Stimulated activated naive CD8-positive, alpha-beta T cell treated with anti-CD3 and anti-CD28 coated beads, Interleukin-15, Interleukin-2, amounts not matched to agents 100 ng/mL and 50 ng/mL, for 24 hours (primary cell): ENCODE measurements around the gene ERC2.

ENCODE experiments used
- H3K27ac Mint-ChIP-seq: one replicate; pipeline ENCODE4 v1.8.0; 2021; ENCODE audit warnings: mild to moderate bottlenecking, mixed read lengths
- H3K27me3 Mint-ChIP-seq: one replicate; pipeline ENCODE4 v1.8.0; 2021; ENCODE audit warnings: mixed read lengths
- H3K36me3 Mint-ChIP-seq: one replicate; pipeline ENCODE4 v1.8.0; 2021; ENCODE audit warnings: low read depth, mixed read lengths
- H3K4me1 Mint-ChIP-seq: one replicate; pipeline ENCODE4 v1.8.0; 2021; ENCODE audit warnings: low read depth, mixed read lengths
- H3K4me3 Mint-ChIP-seq: one replicate; pipeline ENCODE4 v1.8.0; 2021; ENCODE audit warnings: mild to moderate bottlenecking, mixed read lengths
- H3K9me3 Mint-ChIP-seq: one replicate; pipeline ENCODE4 v1.8.0; 2021; ENCODE audit warnings: mixed read lengths

The ERC2 gene

DNA sequence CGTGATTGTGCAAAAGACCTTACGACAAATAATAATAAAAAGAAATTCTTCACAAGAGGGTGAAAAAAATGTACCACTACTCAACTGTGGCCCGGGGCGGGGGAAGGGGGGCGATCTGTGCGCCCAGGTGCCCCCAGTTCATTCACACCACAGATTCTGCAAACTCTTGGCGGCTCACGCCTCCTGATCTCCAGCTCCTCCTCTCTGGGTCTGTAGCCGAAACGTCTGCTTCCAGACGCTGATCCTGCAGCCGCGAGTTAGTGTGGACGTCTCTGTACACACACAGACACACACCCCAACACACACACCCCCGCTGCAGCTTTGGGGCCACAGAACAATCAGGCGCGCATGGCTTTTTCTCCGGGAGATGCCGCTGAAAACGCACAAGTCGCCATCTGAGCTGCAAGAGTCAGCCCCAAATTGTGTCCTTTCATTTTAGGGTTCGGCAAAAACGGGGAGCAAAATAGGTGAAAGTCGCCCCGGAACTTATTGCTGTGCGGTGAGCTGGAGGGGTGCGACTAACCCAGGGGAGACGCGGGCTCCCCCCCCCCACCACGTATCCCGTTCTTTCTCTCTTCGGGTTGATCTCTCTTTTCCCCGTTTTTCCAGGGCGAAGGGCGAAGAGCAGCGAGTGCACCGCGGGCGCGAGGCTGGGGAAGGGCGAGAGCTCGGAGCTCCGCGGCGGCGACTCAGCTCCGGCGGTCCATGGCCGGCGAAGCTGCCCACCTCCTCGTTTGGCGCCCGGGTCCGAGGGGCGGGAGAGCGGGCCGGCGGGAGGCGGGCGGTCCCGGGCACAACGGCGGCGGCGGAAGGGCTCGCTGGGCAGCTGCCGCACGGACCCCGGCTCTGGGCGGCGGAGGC, 980.7 kb downstream of the ERC2 start:
- Mint-ChIP-seq H3K4me1 (peaks cover 13% of the 10 kb centered on the region), H3K27me3 (peaks cover 74% of the 10 kb centered on the region), H3K36me3 (no peaks in the 10 kb centered on the region), H3K4me3 (peak overlapping the region; percentile 72), H3K27ac (no peak overlapping the region), H3K9me3 (no peaks in the 10 kb centered on the region)

DNA sequence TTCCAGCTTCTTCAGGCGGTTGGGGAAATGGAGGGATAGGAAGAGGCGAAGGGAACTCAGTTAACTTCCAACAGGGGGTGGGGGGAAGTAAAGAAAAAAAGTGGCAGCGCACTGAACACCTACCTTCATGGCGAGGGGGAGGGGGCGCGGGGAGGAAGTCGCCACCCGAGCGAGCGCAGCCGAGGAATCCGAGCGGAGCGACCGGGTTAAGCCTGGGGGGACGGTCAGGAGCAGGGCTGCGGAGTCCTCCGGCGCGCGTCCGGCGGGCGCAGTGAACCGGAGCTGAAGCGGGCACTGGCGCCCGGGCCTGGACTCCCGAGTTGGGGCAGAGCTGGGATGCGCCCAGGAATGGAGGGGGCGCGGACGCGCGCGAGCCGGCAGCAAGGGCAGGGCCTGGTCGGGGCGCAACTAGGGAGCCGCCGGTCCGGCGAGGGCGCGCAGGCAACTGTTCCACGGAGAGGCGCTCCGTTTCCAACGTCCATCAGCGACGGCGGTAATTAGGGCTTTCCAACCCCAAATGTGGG, 981.3 kb downstream of the ERC2 start, which contains the start of gene WNT5A:
Gene WNT5A (minus strand): TSS at position 450 of the 524 bp plus-strand sequence. CDS start 321 bp downstream, at position 129.
- H3K36me3 Mint-ChIP-seq: no peaks in the 10 kb centered on the region
- H3K9me3 Mint-ChIP-seq: no peaks in the 10 kb centered on the region
- peak within 1 kb of the TSS; percentile 72 for H3K4me3 Mint-ChIP-seq
- H3K27me3 Mint-ChIP-seq: peaks cover 75% of the 10 kb centered on the region
- no peak within 1 kb of the TSS for H3K27ac Mint-ChIP-seq
- H3K4me1 Mint-ChIP-seq: peaks cover 13% of the 10 kb centered on the region

DNA sequence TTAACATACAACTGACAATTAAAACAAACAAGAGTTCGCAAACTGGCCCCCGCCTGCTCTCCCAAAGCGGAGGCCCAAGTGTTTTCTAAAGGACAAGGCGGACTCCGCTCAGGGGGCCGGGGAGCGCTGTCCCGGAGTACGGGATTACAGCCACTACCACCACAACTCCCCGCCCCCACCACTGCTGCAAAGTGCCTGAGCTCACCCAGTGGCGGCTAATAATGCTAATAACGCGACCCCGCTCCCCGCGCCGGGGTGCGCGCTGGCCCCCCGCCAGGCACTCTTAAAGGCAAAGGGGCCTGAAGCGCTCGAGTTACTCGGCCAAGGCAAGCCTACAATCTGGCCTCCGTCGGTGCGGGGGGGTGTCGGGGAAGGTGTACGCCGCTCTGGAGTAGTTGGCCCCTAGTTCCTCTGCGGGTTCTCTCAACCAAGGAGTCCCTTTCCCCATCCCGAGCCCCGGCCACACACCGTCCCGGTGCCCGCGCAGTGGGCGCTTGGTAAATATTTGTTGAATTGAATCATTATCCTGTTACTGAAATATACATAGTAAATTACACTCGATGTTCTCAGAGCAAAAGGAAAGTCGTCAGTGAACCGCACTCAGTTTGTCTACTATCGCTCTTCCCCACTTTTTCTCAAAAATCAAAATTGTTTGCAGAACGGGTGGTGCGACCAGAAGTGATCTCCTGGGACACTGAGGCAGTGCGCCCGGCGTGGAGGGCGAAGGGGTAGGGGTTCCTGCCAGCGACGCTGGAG, 982.0 kb downstream of the ERC2 start:
- H3K4me3 Mint-ChIP-seq: peak overlapping the region; percentile 54
- no peaks in the 10 kb centered on the region for H3K36me3 Mint-ChIP-seq
- no peak overlapping the region for H3K27ac Mint-ChIP-seq
- no peaks in the 10 kb centered on the region for H3K9me3 Mint-ChIP-seq
- H3K4me1 Mint-ChIP-seq: peaks cover 13% of the 10 kb centered on the region
- peaks cover 81% of the 10 kb centered on the region for H3K27me3 Mint-ChIP-seq

DNA sequence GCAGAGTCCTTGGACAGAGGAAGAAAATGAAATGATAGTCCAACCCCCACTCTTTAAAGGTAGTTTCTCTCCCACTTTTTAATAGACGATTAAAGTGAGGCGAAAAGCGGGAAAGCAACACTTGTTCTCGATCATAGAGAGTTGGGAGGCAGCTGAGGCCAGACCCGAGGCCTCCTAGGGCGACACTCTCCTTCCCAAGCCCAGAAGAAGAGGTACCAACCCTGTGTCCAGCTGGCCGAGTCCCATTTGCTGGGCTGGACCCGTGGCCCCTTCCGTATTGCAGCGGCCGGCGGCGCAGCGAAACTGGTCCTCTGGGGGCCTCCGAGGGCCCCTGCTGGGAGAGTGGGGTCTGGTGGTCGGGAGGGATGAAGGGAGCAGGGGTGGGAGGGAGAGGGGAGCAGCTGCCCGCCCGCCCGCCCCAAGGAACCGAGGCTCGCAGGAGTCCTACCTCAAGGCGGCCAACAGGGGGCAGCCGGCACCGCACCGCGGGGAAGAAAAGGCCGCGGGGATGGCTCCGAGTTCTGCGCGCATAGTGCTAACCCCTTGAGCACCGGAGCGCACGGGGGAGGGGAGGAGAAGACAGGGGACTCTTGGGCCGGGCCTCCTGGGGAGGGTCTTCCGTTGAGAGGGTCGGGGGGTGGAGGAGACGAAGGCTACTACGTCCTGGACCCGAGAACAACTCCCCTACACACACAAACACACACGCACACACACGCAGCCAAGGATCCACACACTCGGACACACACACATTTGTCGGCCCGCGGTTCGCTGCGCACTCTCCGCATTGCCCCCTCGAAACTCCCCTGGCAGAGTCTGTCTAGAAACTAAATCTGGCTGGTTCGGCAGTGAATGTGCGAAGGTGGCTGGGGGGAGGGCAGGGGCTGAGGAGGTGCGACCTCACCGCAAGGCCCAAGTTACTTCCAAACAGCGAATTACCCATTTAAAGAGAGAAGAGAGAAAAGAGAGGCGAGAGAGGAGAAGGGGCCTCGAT, 983.2 kb downstream of the ERC2 start:
- Mint-ChIP-seq H3K4me3 (peak overlapping the region; percentile 2), H3K27ac (no peak overlapping the region), H3K27me3 (peaks cover 83% of the 10 kb centered on the region), H3K4me1 (peaks cover 13% of the 10 kb centered on the region), H3K9me3 (no peaks in the 10 kb centered on the region), H3K36me3 (peaks cover 3% of the 10 kb centered on the region)

DNA sequence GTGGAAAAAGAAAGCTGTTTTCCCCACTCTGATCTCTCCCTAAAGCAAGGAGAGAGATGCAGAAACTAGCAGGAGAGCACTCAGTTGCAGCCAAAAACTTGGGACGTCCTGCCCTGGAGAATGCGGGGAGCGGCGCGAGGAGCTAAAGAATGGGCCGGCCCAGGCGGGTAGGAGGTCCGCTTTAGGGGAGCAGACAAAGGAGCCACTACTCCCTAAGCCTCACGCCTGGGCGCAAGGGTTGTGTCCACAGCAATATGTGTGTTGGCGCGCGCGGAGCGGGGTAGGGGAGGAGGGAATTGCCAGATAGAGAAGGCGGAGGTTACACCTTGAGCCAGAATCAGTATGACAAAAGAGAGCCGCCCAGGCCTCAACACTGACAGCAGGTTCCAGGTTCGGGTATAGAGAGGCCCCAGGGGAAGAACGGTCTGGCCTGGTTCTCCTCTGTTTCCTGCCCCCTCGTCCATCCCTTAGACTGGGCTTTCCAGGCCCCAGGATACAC, 984.0 kb downstream of the ERC2 start:
- no peak overlapping the region for H3K4me3 Mint-ChIP-seq
- H3K27me3 Mint-ChIP-seq: peaks cover 84% of the 10 kb centered on the region
- peaks cover 3% of the 10 kb centered on the region for H3K36me3 Mint-ChIP-seq
- no peak overlapping the region for H3K27ac Mint-ChIP-seq
- H3K4me1 Mint-ChIP-seq: peaks cover 13% of the 10 kb centered on the region
- H3K9me3 Mint-ChIP-seq: no peaks in the 10 kb centered on the region

DNA sequence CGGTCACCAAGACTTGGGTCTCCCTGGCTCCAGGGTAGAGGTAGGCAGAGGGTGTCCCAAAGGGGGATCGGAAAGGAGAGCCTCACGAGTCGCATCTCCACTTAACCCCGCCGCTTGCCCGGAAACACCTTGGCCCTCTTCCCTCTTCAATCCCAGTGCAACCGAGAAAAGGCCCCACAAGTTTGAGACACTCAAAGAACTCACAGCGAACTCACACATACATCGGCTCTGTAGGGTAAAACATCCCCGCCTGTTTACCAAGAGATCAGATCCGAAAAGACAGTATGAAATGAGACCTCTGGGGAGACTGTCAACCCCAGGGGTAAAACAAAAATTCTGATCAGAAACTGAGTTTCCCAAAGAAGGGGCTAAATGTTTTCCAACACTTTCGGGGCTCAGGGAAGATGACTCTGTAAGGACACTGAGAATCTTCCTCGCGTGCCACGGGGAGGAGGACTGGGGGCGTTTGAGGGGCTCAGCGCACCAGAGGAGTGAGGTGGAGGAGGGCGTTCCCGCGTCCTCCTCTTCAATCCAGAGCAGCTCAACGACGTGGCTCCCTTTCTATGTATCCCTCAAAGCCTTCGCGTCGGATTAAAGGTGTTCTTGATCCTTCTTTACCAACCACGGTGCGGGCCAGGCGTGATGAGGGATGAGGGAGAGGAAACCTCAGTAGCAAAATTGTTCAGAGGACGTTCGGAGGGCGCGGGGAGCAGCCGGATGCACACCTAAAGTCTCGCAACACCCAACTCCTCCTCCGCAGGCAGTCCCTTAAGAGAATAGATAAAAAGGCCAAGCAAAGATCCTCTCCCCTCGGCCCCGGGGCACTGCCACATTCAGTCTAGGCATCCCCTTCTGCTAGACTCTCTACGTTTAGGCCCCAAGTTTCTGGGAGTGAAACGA, 984.8 kb downstream of the ERC2 start:
- H3K4me3 Mint-ChIP-seq: no peak overlapping the region
- no peaks in the 10 kb centered on the region for H3K9me3 Mint-ChIP-seq
- H3K27ac Mint-ChIP-seq: no peak overlapping the region
- H3K4me1 Mint-ChIP-seq: peaks cover 13% of the 10 kb centered on the region
- H3K36me3 Mint-ChIP-seq: peaks cover 3% of the 10 kb centered on the region
- H3K27me3 Mint-ChIP-seq: peaks cover 82% of the 10 kb centered on the region

DNA sequence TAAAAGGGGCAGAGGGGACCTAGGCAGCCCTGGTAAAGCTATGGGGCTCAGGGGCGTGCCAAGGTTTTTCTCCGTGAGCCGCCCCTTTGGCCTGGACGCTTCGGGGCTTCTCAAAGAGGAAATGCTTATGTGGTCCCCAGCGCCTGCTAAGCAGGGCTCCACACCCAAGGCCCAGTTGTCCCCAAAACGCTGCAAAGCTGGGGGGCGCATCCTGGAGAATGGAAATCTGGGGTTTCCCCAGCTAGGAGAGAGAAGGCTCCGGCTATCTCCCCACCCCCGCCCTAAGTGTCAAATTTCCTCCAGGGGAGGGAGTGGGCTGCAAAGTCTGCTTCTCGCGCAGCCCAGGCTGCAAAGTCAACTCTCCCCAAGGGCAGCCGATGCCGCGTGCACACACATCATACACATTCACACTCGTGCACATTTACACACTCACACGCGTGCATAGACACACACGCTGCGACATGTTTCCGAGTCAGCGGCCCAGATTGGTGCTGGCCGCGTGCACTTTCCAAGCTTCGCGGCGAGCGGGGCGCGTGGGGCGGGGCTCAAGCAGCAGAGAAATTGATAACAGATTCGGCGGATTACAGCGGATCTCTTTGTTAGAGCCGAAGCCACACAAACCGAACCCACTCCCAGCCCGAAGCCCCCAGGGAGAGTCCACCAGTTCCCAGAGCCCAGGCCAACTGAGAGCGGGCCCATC, 985.6 kb downstream of the ERC2 start:
- Mint-ChIP-seq H3K4me3 (no peak overlapping the region), H3K27me3 (peaks cover 83% of the 10 kb centered on the region), H3K27ac (no peak overlapping the region), H3K36me3 (peaks cover 3% of the 10 kb centered on the region), H3K4me1 (peaks cover 13% of the 10 kb centered on the region), H3K9me3 (no peaks in the 10 kb centered on the region)

DNA sequence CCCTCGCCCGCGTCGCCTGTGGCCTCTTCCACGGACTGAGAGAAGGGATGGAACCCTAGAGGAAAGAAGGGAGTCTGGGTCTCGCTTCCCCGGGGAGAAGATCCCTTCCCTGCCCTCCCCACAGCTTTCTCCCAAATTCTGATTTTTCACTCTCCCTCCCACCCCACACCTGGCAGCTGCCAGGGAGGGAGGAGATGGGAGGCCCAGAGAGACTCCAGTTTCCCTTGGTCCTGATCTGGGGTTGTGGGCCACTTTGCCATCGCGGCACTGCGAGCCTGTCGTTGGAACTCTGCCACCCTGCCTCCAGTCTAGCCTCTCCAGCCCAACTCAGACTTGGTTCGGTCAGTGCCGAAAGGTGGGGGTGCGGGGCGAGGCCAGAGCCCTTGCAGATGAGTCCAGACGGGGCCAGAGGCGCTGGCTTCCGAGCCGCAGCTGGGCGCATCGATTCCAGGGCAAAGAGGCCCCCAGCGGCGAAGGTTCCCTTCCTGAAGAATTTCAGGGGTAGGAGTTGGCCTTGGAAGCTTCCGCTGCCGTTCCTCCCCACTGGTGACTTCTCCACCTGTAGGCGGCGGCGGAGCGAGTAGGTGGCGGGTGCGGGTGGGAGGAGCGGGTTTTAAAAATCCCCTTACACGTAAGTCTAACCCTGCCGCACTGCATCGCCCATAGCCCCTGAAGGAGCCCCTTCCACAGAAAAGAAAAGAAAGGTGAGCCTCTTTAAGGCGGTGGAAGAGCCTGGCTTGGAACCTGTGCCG, 986.3 kb downstream of the ERC2 start:
- peaks cover 83% of the 10 kb centered on the region for H3K27me3 Mint-ChIP-seq
- no peak overlapping the region for H3K27ac Mint-ChIP-seq
- no peak overlapping the region for H3K4me3 Mint-ChIP-seq
- H3K4me1 Mint-ChIP-seq: peaks cover 13% of the 10 kb centered on the region
- H3K9me3 Mint-ChIP-seq: no peaks in the 10 kb centered on the region
- peaks cover 3% of the 10 kb centered on the region for H3K36me3 Mint-ChIP-seq

DNA sequence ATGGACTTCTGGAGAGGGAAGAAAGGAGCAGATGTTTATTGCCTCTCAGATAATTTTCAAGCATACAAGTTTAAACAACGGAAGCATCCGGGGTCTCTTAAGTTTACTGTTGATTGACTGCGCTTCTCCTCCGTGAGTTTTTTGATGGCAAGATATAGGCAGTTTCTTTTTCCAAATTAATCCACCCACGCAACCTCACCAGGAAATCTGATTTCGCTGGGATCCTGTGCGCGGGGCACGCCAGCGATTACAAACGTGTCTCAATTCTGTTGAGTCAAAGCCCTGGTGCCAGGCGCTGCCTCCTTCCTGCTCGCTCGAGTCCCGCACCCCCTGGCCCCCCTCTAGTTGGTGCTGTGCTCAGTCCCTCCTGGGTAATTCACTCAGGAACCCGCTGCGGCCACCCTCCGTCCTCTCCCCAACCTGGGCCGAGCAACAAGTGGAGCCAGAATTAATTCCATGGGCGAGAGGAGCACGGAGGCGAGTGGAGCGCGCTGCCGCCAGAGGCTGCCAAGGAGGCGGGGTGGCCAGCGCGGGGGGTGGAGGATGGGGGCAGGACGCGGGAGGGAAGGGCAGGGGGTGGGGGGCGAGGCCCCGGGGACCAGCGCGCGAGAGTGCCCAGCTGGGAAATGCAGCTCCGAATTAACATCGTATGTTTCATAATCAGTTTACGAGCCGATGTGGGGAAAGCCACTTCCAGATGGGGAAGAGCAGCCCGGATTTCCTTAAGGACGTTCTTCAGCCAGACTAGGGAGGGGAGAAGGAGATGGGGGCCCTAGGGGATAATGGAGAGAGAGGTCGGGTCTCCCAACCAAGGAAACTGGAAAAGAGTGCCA, 987.1 kb downstream of the ERC2 start:
- Mint-ChIP-seq H3K4me1 (peaks cover 7% of the 10 kb centered on the region), H3K9me3 (no peaks in the 10 kb centered on the region), H3K36me3 (peaks cover 3% of the 10 kb centered on the region), H3K27me3 (peaks cover 83% of the 10 kb centered on the region), H3K4me3 (no peak overlapping the region), H3K27ac (no peak overlapping the region)

DNA sequence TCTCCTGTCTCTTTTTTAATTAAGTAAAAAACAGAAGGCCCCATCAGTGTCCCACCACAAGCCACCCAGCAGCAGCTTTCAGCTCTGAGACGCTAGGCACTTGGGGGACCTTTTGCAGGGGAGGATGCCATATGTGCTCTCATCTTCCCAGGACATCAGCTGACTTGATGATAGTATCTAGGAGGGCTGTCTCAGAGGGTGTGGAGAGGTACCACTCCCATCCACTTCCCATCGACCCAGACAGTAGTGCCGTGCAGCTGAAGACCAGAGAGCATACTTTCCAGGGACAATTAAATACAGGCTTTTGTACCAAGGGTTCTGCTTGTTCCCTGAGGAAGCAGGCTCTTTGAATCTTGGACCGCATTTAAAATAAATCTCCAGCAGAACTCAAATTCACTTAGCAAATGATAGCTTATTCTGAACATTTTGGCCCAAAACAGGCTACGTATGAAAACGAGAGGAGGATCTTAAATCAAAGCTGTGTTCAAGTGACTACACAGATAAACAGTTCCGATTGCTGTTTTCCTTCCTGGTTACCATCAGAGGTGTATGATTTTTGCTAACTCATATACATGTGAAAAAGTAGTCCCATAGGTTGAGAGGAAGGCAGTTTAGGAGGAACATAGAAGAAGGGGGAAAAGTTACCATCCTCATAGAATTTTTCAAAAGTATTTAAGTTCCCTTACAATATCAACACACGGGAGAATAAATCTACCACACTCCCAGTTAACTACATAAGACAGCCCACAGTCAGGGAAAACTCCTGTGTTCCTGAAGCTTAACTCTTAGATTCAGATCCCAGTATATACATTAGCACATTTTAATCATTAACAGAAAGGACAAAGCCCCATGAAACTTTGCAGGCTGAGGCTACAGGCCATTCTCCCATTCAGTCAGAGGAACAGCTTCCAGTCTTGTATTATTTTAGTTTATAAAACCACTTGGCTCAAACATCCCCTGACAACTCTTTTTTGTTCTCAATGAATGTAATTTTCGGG, 990.7 kb downstream of the ERC2 start:
- peaks cover 3% of the 10 kb centered on the region for H3K36me3 Mint-ChIP-seq
- H3K27ac Mint-ChIP-seq: no peak overlapping the region
- no peak overlapping the region for H3K4me3 Mint-ChIP-seq
- H3K4me1 Mint-ChIP-seq: no peaks in the 10 kb centered on the region
- no peaks in the 10 kb centered on the region for H3K9me3 Mint-ChIP-seq
- peaks cover 59% of the 10 kb centered on the region for H3K27me3 Mint-ChIP-seq

DNA sequence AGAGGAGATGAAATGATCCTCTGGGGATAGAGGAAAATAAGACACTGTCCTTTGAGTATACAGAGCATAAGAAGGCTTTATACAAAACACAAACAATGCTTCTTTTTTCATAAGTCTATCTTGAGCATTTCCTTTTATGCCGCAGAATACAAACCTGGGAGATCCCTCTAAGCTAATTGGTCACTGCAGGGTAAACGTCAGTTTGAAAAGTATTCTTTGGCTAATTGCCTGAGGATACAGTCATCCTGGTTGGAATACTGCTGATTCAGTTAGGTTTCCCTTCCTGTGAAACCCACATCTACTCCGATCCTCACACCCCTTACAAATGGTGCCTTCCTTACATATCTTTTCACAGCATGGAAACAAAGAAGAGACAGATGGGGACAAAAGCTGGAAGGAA, 991.8 kb downstream of the ERC2 start:
- Mint-ChIP-seq H3K4me3 (no peak overlapping the region), H3K27ac (no peak overlapping the region), H3K27me3 (peaks cover 54% of the 10 kb centered on the region), H3K36me3 (peaks cover 3% of the 10 kb centered on the region), H3K4me1 (no peaks in the 10 kb centered on the region), H3K9me3 (no peaks in the 10 kb centered on the region)
